Measurements from ENCODE around the gene TRIM41. TPM values are rescaled to one million over a fixed set of nuclear protein-coding genes. Genes with fewer than 3 reads are reported as not detected.

TRIM41 gene
- total RNA-seq, 1 experiment from 2014 or later, result 34.2 TPM

GRCh38 chr5:181190711-181191525 lies 32.2 kb upstream of the TRIM41 start:
- Histone ChIP-seq H2BK20ac (ENCODE audit: low read depth, low read length, poor library complexity, severe bottlenecking) (no peak overlapping the region), H3K4me2 (ENCODE audit: insufficient read depth, insufficient read length, low read length) (peak overlapping the region; percentile 75), H2BK12ac (ENCODE audit: insufficient read length, low read depth, low read length) (no peak overlapping the region), H4K5ac (ENCODE audit: insufficient read length, low read depth, low read length) (no peak overlapping the region), H3K9ac (ENCODE audit: extremely low read depth, insufficient read length, low read length) (no peak overlapping the region), H3K4me1 (ENCODE audit: insufficient read depth, low read length) (no peaks in the 10 kb centered on the region), H3K27me3 (ENCODE audit: insufficient read depth, low read length) (peaks cover 16% of the 10 kb centered on the region), H3K23me2 (ENCODE audit: insufficient read length, low read depth, low read length, poor library complexity, severe bottlenecking) (peaks cover 34% of the 10 kb centered on the region), H4K20me1 (ENCODE audit: control insufficient read depth, insufficient read depth, insufficient read length) (no peaks in the 10 kb centered on the region), H3K56ac (ENCODE audit: insufficient read length, low read depth, low read length) (no peak overlapping the region), H3K9me3 (ENCODE audit: control insufficient read depth, low read depth, low read length) (no peaks in the 10 kb centered on the region), H3K18ac (ENCODE audit: insufficient read length, low read depth, low read length) (no peak overlapping the region), H3K79me2 (ENCODE audit: insufficient read depth, low read length) (no peaks in the 10 kb centered on the region), H2BK120ac (ENCODE audit: low read depth, low read length, poor library complexity, severe bottlenecking) (no peak overlapping the region), H2AFZ (ENCODE audit: low read length) (no peak overlapping the region), H4K8ac (replicated peaks; ENCODE audit: insufficient read length, low read depth, low read length) (no peak overlapping the region), H2AK5ac (ENCODE audit: insufficient read length, low read length) (no peak overlapping the region), H3T11ph (ENCODE audit: low read length) (no peak overlapping the region), H2BK15ac (ENCODE audit: low read depth, low read length) (no peak overlapping the region), H2BK5ac (ENCODE audit: insufficient read length, low read length) (no peak overlapping the region), H3K23ac (ENCODE audit: insufficient read length, low read depth, low read length) (no peak overlapping the region), H3K4ac (ENCODE audit: low read depth, low read length) (no peak overlapping the region), H4K91ac (ENCODE audit: insufficient read length, low read depth, low read length) (no peak overlapping the region), H3K14ac (ENCODE audit: insufficient read depth, low read length) (no peak overlapping the region), H3K79me1 (ENCODE audit: insufficient read depth, low read depth, low read length, poor library complexity, severe bottlenecking) (no peaks in the 10 kb centered on the region), H3K27ac (ENCODE audit: insufficient read length, low read depth, low read length) (no peak overlapping the region)
- Mint-ChIP-seq H3K36me3 (ENCODE audit: insufficient read depth in 1 of 3, low read depth in 3 of 3) (peaks cover 0 to 2% (median 0%) of the 10 kb centered on the region in 3 experiments; a peak in 2 of 7 replicates), H3K27ac (no peak overlapping the region), H3K4me3 (peak overlapping the region; percentile 91 to 92), H3K9me3 (peaks cover 6 to 9% of the 10 kb centered on the region in 2 experiments; a peak in 2 of 5 replicates), H3K4me1 (peaks cover 11 to 25% of the 10 kb centered on the region in 2 experiments), H3K27me3 (ENCODE audit: low read depth) (peaks cover 57% of the 10 kb centered on the region)
- no peak for DNase-seq
- TF ChIP-seq CTCF (conservative IDR thresholded peaks at IDR 0.05), result peak; percentile 41; the same call in 2 of the 3 replicates
- no CpG with 5 or more reads among the region's 66 CpGs for WGBS (ENCODE audit: extremely low coverage, insufficient read length, low lambda C conversion rate)

Measured in H9 (cell line).